DOHH2 (cell line): ENCODE measurements around the gene VIM.

Experiments used
- H3F3A ChIP-seq: fragments of 200-600 bp; sonication (generic), shearing (Covaris generic); 2 replicates; pipeline ENCODE4 v1.6.0; 2016; ENCODE audit warnings: antibody characterized with exemption, mild to moderate bottlenecking; ENCODE audit not compliant: control insufficient read depth, insufficient read depth
- H3K27ac ChIP-seq: fragments of 200-600 bp; sonication (generic); 2 replicates; pipeline ENCODE4 v1.5.1; 2014; ENCODE audit warnings: low read depth, mild to moderate bottlenecking, low read length, moderate library complexity
- H3K27me3 ChIP-seq: fragments of 200-600 bp; sonication (generic); 2 replicates; pipeline ENCODE4 v1.6.1; 2014; ENCODE audit warnings: mild to moderate bottlenecking, low read length, mixed read lengths; ENCODE audit not compliant: control insufficient read depth
- H3K36me3 ChIP-seq: fragments of 200-600 bp; sonication (generic); 2 replicates; pipeline ENCODE4 v1.6.1; 2014; ENCODE audit warnings: mild to moderate bottlenecking, low read length, moderate library complexity, mixed read lengths; ENCODE audit not compliant: control insufficient read depth
- H3K4me1 ChIP-seq: fragments of 200-600 bp; sonication (generic); 2 replicates; pipeline ENCODE4 v1.6.1; 2014; ENCODE audit warnings: mild to moderate bottlenecking, low read length, mixed read lengths; ENCODE audit not compliant: control insufficient read depth
- H3K4me2 ChIP-seq: fragments of 200-600 bp; sonication (generic); 2 replicates; pipeline ENCODE4 v1.6.0; 2014; ENCODE audit warnings: mild to moderate bottlenecking, low read length, moderate library complexity
- H3K4me3 ChIP-seq: fragments of 200-600 bp; sonication (generic); 2 replicates; pipeline ENCODE4 v1.5.1; 2014; ENCODE audit warnings: mild to moderate bottlenecking, low read length, mixed read lengths
- H3K79me2 ChIP-seq: fragments of 200-600 bp; sonication (generic); 2 replicates; pipeline ENCODE4 v1.6.1; 2014; ENCODE audit warnings: mild to moderate bottlenecking, low read length, mixed read lengths; ENCODE audit not compliant: control insufficient read depth
- H3K9me2 ChIP-seq: fragments of 200-600 bp; sonication (generic); replicated peaks from 2 replicates; pipeline ENCODE4 v1.6.1; 2014; ENCODE audit warnings: mild to moderate bottlenecking, low read length, mixed read lengths; ENCODE audit not compliant: control insufficient read depth
- H3K9me3 ChIP-seq: fragments of 200-600 bp; sonication (generic); 2 replicates; pipeline ENCODE4 v1.6.1; 2014; ENCODE audit warnings: antibody characterized with exemption, low read length, mixed read lengths; ENCODE audit not compliant: control insufficient read depth, insufficient read depth
- H4K20me1 ChIP-seq: fragments of 200-600 bp; sonication (generic); 2 replicates; pipeline ENCODE4 v1.6.0; 2014; ENCODE audit warnings: low read depth, mild to moderate bottlenecking, antibody characterized with exemption, low read length, moderate library complexity; ENCODE audit not compliant: control insufficient read depth, insufficient read depth
- CTCF ChIP-seq: fragments of 200-600 bp; sonication (generic); IDR thresholded peaks from one replicate; pipeline ENCODE4 v1.5.1; 2014; ENCODE audit warnings: antibody characterized with exemption, mild to moderate bottlenecking, low read depth, low read length; ENCODE audit not compliant: poor library complexity, severe bottlenecking
- EZH2phosphoT487 ChIP-seq: fragments of 200-600 bp; sonication (generic); IDR thresholded peaks from 2 replicates; pipeline ENCODE4 v1.6.1; 2017; ENCODE audit warnings: borderline replicate concordance, mild to moderate bottlenecking, antibody characterized with exemption, low read length, moderate library complexity, mixed read lengths

The VIM gene

GRCh38 chr10:17255512-17255911, 27.5 kb downstream of the VIM start:
- Histone ChIP-seq H3F3A (no peaks in the 10 kb centered on the region), H3K36me3 (no peaks in the 10 kb centered on the region), H3K9me2 (no peaks in the 10 kb centered on the region), H3K4me1 (no peaks in the 10 kb centered on the region), H3K9me3 (no peaks in the 10 kb centered on the region), H3K27me3 (no peaks in the 10 kb centered on the region), H3K79me2 (no peaks in the 10 kb centered on the region), H3K4me2 (no peak overlapping the region), H3K27ac (no peak overlapping the region), H4K20me1 (no peaks in the 10 kb centered on the region), H3K4me3 (no peak overlapping the region)
- TF ChIP-seq CTCF: no peak
- TF ChIP-seq EZH2phosphoT487: no peak

GRCh38 chr10:17256051-17256450, 28.0 kb downstream of the VIM start:
- Histone ChIP-seq H3K4me3 (no peak overlapping the region), H3F3A (no peaks in the 10 kb centered on the region), H3K9me3 (no peaks in the 10 kb centered on the region), H3K27me3 (no peaks in the 10 kb centered on the region), H3K9me2 (no peaks in the 10 kb centered on the region), H4K20me1 (no peaks in the 10 kb centered on the region), H3K4me2 (no peak overlapping the region), H3K79me2 (no peaks in the 10 kb centered on the region), H3K36me3 (no peaks in the 10 kb centered on the region), H3K4me1 (no peaks in the 10 kb centered on the region), H3K27ac (no peak overlapping the region)
- TF ChIP-seq CTCF (no peak), EZH2phosphoT487 (no peak)

- Histone ChIP-seq H3F3A (no peaks in the 10 kb centered on the region), H3K27me3 (no peaks in the 10 kb centered on the region), H3K9me2 (no peaks in the 10 kb centered on the region), H3K4me1 (no peaks in the 10 kb centered on the region), H3K36me3 (no peaks in the 10 kb centered on the region), H3K4me3 (no peak overlapping the region), H4K20me1 (no peaks in the 10 kb centered on the region), H3K27ac (no peak overlapping the region), H3K79me2 (no peaks in the 10 kb centered on the region), H3K4me2 (no peak overlapping the region), H3K9me3 (no peaks in the 10 kb centered on the region)
- TF ChIP-seq CTCF (no peak), EZH2phosphoT487 (no peak)
Observed at GRCh38 chr10:17256627-17257026, 28.6 kb downstream of the VIM start.
